Stimulated activated effector memory CD8-positive, alpha-beta T cell treated with anti-CD3 and anti-CD28 coated beads, Interleukin-12 subunit alpha, Interleukin-12 subunit beta, amount 100 ng/mL, for 72 hours (primary cell): ENCODE data around the gene SP3.

Experiments used
- ATAC-seq: fragments of 150-1000 bp; cut with Tn5 transposase; 2 replicates; pipeline ENCODE4 v1.10.0; 2021
- DNase-seq, 2 donors: peaks; one replicate each; pipeline ENCODE4 v3.0.0; 2021 to 2022; ENCODE audit warnings: low spot score in 2 of 2
- H3K27ac Mint-ChIP-seq: one replicate; pipeline ENCODE4 v1.8.0; 2022; ENCODE audit warnings: mild to moderate bottlenecking, mixed read lengths
- H3K36me3 Mint-ChIP-seq: one replicate; pipeline ENCODE4 v1.8.0; 2022; ENCODE audit warnings: mild to moderate bottlenecking, mixed read lengths
- H3K4me1 Mint-ChIP-seq: one replicate; pipeline ENCODE4 v1.8.0; 2022; ENCODE audit warnings: mixed read lengths
- H3K4me3 Mint-ChIP-seq: one replicate; pipeline ENCODE4 v1.8.0; 2022; ENCODE audit warnings: mild to moderate bottlenecking, mixed read lengths
- H3K9me3 Mint-ChIP-seq: one replicate; pipeline ENCODE4 v1.8.0; 2022; ENCODE audit warnings: mixed read lengths

SP3 gene

GRCh38 chr2:173876833-173877413 lies 88.2 kb downstream of the SP3 start:
- no peak for DNase-seq

GRCh38 chr2:173874894-173875237 lies 90.3 kb downstream of the SP3 start:
- no peaks in the 10 kb centered on the region for H3K4me1 Mint-ChIP-seq
- H3K4me3 Mint-ChIP-seq = no peak overlapping the region
- DNase-seq = no peak
- H3K27ac Mint-ChIP-seq = no peak overlapping the region
- H3K9me3 Mint-ChIP-seq = no peaks in the 10 kb centered on the region
- peak; percentile 51 for ATAC-seq
- H3K36me3 Mint-ChIP-seq = no peaks in the 10 kb centered on the region

More at GRCh38 chr2:173876833-173877413, 88.2 kb downstream of the SP3 start:
- Mint-ChIP-seq H3K36me3 (no peaks in the 10 kb centered on the region), H3K9me3 (no peaks in the 10 kb centered on the region), H3K27ac (no peak overlapping the region), H3K4me1 (no peaks in the 10 kb centered on the region), H3K4me3 (no peak overlapping the region)
- peak; percentile 16 for ATAC-seq

GRCh38 chr2:173874003-173874893 lies 90.9 kb downstream of the SP3 start:
- H3K9me3 Mint-ChIP-seq = no peaks in the 10 kb centered on the region
- no peaks in the 10 kb centered on the region for H3K4me1 Mint-ChIP-seq
- ATAC-seq (no peak), DNase-seq (no peak)
- H3K36me3 Mint-ChIP-seq = no peaks in the 10 kb centered on the region
- no peak overlapping the region for H3K27ac Mint-ChIP-seq
- no peak overlapping the region for H3K4me3 Mint-ChIP-seq

GRCh38 chr2:173872714-173873113 lies 92.5 kb downstream of the SP3 start:
- no peak overlapping the region for H3K27ac Mint-ChIP-seq
- no peak for DNase-seq
- no peaks in the 10 kb centered on the region for H3K4me1 Mint-ChIP-seq
- no peak overlapping the region for H3K4me3 Mint-ChIP-seq
- H3K36me3 Mint-ChIP-seq = no peaks in the 10 kb centered on the region
- ATAC-seq = no peak
- H3K9me3 Mint-ChIP-seq = no peaks in the 10 kb centered on the region

- H3K4me1 Mint-ChIP-seq = no peaks in the 10 kb centered on the region
- no peak overlapping the region for H3K4me3 Mint-ChIP-seq
- DNase-seq (no peak), ATAC-seq (no peak)
- H3K9me3 Mint-ChIP-seq = no peaks in the 10 kb centered on the region
- no peak overlapping the region for H3K27ac Mint-ChIP-seq
- H3K36me3 Mint-ChIP-seq = no peaks in the 10 kb centered on the region
Observed at GRCh38 chr2:173869244-173870229, 95.6 kb downstream of the SP3 start.

GRCh38 chr2:173868406-173868805 lies 96.8 kb downstream of the SP3 start:
- Mint-ChIP-seq H3K27ac (peak overlapping the region; percentile 7), H3K9me3 (no peaks in the 10 kb centered on the region), H3K4me1 (no peaks in the 10 kb centered on the region), H3K4me3 (no peak overlapping the region), H3K36me3 (no peaks in the 10 kb centered on the region)
- DNase-seq (no peak), ATAC-seq (no peak)

- Mint-ChIP-seq H3K4me3 (no peak overlapping the region), H3K36me3 (no peaks in the 10 kb centered on the region), H3K9me3 (no peaks in the 10 kb centered on the region), H3K27ac (peak overlapping the region; percentile 7), H3K4me1 (no peaks in the 10 kb centered on the region)
- ATAC-seq (no peak), DNase-seq (no peak)
Observed at GRCh38 chr2:173866874-173867618, 98.1 kb downstream of the SP3 start.

- H3K4me3 Mint-ChIP-seq = no peak overlapping the region
Observed at GRCh38 chr2:173865971-173866873, 99.0 kb downstream of the SP3 start.

GRCh38 chr2:173862612-173863217 lies 102.5 kb downstream of the SP3 start:
- peaks cover 13% of the 10 kb centered on the region for H3K4me1 Mint-ChIP-seq
- no peaks in the 10 kb centered on the region for H3K9me3 Mint-ChIP-seq
- H3K4me3 Mint-ChIP-seq = no peak overlapping the region
- ATAC-seq (no peak), DNase-seq (no peak)
- no peak overlapping the region for H3K27ac Mint-ChIP-seq
- H3K36me3 Mint-ChIP-seq = no peaks in the 10 kb centered on the region

More at GRCh38 chr2:173865971-173866873, 99.0 kb downstream of the SP3 start:
- peak; percentile 24 for ATAC-seq
- no peaks in the 10 kb centered on the region for H3K9me3 Mint-ChIP-seq
- DNase-seq = no peak
- H3K36me3 Mint-ChIP-seq = no peaks in the 10 kb centered on the region
- H3K4me1 Mint-ChIP-seq = no peaks in the 10 kb centered on the region
- no peak overlapping the region for H3K27ac Mint-ChIP-seq

- no peak for ATAC-seq
- no peaks in the 10 kb centered on the region for H3K9me3 Mint-ChIP-seq
- no peaks in the 10 kb centered on the region for H3K36me3 Mint-ChIP-seq
- peaks cover 13% of the 10 kb centered on the region for H3K4me1 Mint-ChIP-seq
- H3K27ac Mint-ChIP-seq = no peak overlapping the region
- DNase-seq = no peak
- no peak overlapping the region for H3K4me3 Mint-ChIP-seq
Observed at GRCh38 chr2:173860566-173860965, 104.6 kb downstream of the SP3 start.

GRCh38 chr2:173860082-173860481 lies 105.1 kb downstream of the SP3 start:
- no peak overlapping the region for H3K27ac Mint-ChIP-seq
- DNase-seq (no peak), ATAC-seq (no peak)
- no peaks in the 10 kb centered on the region for H3K9me3 Mint-ChIP-seq
- H3K4me3 Mint-ChIP-seq = no peak overlapping the region
- no peaks in the 10 kb centered on the region for H3K36me3 Mint-ChIP-seq
- peaks cover 13% of the 10 kb centered on the region for H3K4me1 Mint-ChIP-seq

GRCh38 chr2:173858291-173858731 lies 106.9 kb downstream of the SP3 start:
- no peak overlapping the region for H3K4me3 Mint-ChIP-seq
- ATAC-seq = peak; percentile 37
- no peaks in the 10 kb centered on the region for H3K36me3 Mint-ChIP-seq
- DNase-seq = no peak
- no peaks in the 10 kb centered on the region for H3K9me3 Mint-ChIP-seq
- H3K4me1 Mint-ChIP-seq = peaks cover 13% of the 10 kb centered on the region
- no peak overlapping the region for H3K27ac Mint-ChIP-seq
